NT2/D1 (cell line): ENCODE results near the gene CAB39.

Source experiments
- DNase-seq: peaks from one replicate; pipeline ENCODE4 v3.0.0-alpha.2; 2011; ENCODE audit warnings: low read depth, low spot score
- H3K27me3 ChIP-seq: 2 replicates; pipeline ENCODE4 v1.6.0; 2011; ENCODE audit warnings: mild to moderate bottlenecking; ENCODE audit not compliant: insufficient read length, insufficient read depth
- H3K36me3 ChIP-seq: 2 replicates; pipeline ENCODE4 v1.6.1; 2011; ENCODE audit warnings: mild to moderate bottlenecking, low read length, mixed read lengths; ENCODE audit not compliant: insufficient read depth, insufficient read length
- H3K4me1 ChIP-seq: 2 replicates; pipeline ENCODE4 v1.5.1; 2011; ENCODE audit not compliant: insufficient read depth, insufficient read length
- H3K4me3 ChIP-seq: 2 replicates; pipeline ENCODE4 v1.5.1; 2011; ENCODE audit warnings: low read depth; ENCODE audit not compliant: insufficient read length
- H3K9ac ChIP-seq: 2 replicates; pipeline ENCODE4 v1.6.0; 2011; ENCODE audit warnings: low read depth; ENCODE audit not compliant: insufficient read length
- H3K9me3 ChIP-seq: 2 replicates; pipeline ENCODE4 v1.5.1; 2011; ENCODE audit warnings: mild to moderate bottlenecking, low read length; ENCODE audit not compliant: insufficient read depth
- SUZ12 ChIP-seq: IDR thresholded peaks from 2 replicates; pipeline ENCODE4 v1.6.1; 2011; ENCODE audit not compliant: insufficient read length, insufficient read depth; ENCODE audit errors: extremely low read depth
- YY1 ChIP-seq: IDR thresholded peaks from 2 replicates; pipeline ENCODE4 v1.6.1; 2011; ENCODE audit not compliant: insufficient read length, insufficient read depth
- ZNF274 ChIP-seq: IDR thresholded peaks from 2 replicates; pipeline ENCODE4 v1.6.1; 2011; ENCODE audit warnings: mild to moderate bottlenecking, low read depth, low read length

CAB39 gene

GRCh38 chr2:230677201-230677946 is 35.3 kb upstream of the CAB39 start:
- Histone ChIP-seq H3K9me3 (peaks cover 8% of the 10 kb centered on the region; the same call in 1 of the 2 replicates), H3K4me3 (no peak overlapping the region), H3K36me3 (no peaks in the 10 kb centered on the region), H3K9ac (no peak overlapping the region), H3K27me3 (no peaks in the 10 kb centered on the region), H3K4me1 (no peaks in the 10 kb centered on the region)
- DNase-seq = no peak
- no peak for TF ChIP-seq YY1
- TF ChIP-seq ZNF274 = no peak
- TF ChIP-seq SUZ12 = no peak

- no peak overlapping the region for H3K9ac ChIP-seq
- no peak for TF ChIP-seq SUZ12
- no peak for TF ChIP-seq ZNF274
- no peak for TF ChIP-seq YY1
- no peak overlapping the region for H3K4me3 ChIP-seq
- DNase-seq = no peak
- no peaks in the 10 kb centered on the region for H3K27me3 ChIP-seq
- H3K36me3 ChIP-seq = no peaks in the 10 kb centered on the region
- H3K4me1 ChIP-seq = no peaks in the 10 kb centered on the region
- peaks cover 8% of the 10 kb centered on the region; the same call in 1 of the 2 replicates for H3K9me3 ChIP-seq
These were observed 34.6 kb upstream of the CAB39 start for GRCh38 chr2:230678018-230678417.

GRCh38 chr2:230678451-230678850 is 34.2 kb upstream of the CAB39 start:
- H3K27me3 ChIP-seq = no peaks in the 10 kb centered on the region
- TF ChIP-seq SUZ12 (no peak), YY1 (no peak), ZNF274 (no peak)
- H3K4me3 ChIP-seq = no peak overlapping the region
- H3K36me3 ChIP-seq = no peaks in the 10 kb centered on the region
- peaks cover 8% of the 10 kb centered on the region; the same call in 1 of the 2 replicates for H3K9me3 ChIP-seq
- no peak for DNase-seq
- no peak overlapping the region for H3K9ac ChIP-seq
- H3K4me1 ChIP-seq = no peaks in the 10 kb centered on the region

- no peaks in the 10 kb centered on the region for H3K27me3 ChIP-seq
- no peaks in the 10 kb centered on the region for H3K4me1 ChIP-seq
- no peak overlapping the region for H3K9ac ChIP-seq
- TF ChIP-seq SUZ12 = no peak
- TF ChIP-seq ZNF274 = no peak
- no peak for TF ChIP-seq YY1
- no peak overlapping the region for H3K4me3 ChIP-seq
- H3K9me3 ChIP-seq = peaks cover 8% of the 10 kb centered on the region; the same call in 1 of the 2 replicates
- H3K36me3 ChIP-seq = no peaks in the 10 kb centered on the region
- no peak for DNase-seq
These were observed 32.0 kb upstream of the CAB39 start for GRCh38 chr2:230680463-230681170.

- no peak for DNase-seq
- Histone ChIP-seq H3K36me3 (no peaks in the 10 kb centered on the region), H3K4me1 (no peaks in the 10 kb centered on the region), H3K27me3 (no peaks in the 10 kb centered on the region), H3K9me3 (peaks cover 8% of the 10 kb centered on the region; the same call in 1 of the 2 replicates), H3K9ac (no peak overlapping the region), H3K4me3 (no peak overlapping the region)
- TF ChIP-seq YY1 (no peak), SUZ12 (no peak), ZNF274 (no peak)
These were observed 31.5 kb upstream of the CAB39 start for GRCh38 chr2:230681171-230681545.

GRCh38 chr2:230682546-230682945 is 30.1 kb upstream of the CAB39 start:
- Histone ChIP-seq H3K4me3 (no peak overlapping the region), H3K9ac (no peak overlapping the region), H3K4me1 (no peaks in the 10 kb centered on the region), H3K27me3 (no peaks in the 10 kb centered on the region), H3K9me3 (peaks cover 8% of the 10 kb centered on the region; the same call in 1 of the 2 replicates), H3K36me3 (no peaks in the 10 kb centered on the region)
- no peak for DNase-seq
- TF ChIP-seq YY1 (no peak), SUZ12 (no peak), ZNF274 (no peak)

GRCh38 chr2:230684270-230685168 is 28.1 kb upstream of the CAB39 start:
- DNase-seq = no peak
- TF ChIP-seq YY1 = no peak
- no peak for TF ChIP-seq ZNF274
- TF ChIP-seq SUZ12 = no peak
- Histone ChIP-seq H3K9ac (no peak overlapping the region), H3K4me3 (no peak overlapping the region), H3K27me3 (no peaks in the 10 kb centered on the region), H3K4me1 (no peaks in the 10 kb centered on the region), H3K9me3 (no peaks in the 10 kb centered on the region), H3K36me3 (no peaks in the 10 kb centered on the region)
